CD4-positive, CD25-positive, alpha-beta regulatory T cell (primary cell): ENCODE data around the gene TEX28. TPM values are rescaled to one million over a fixed set of nuclear protein-coding genes. Genes with fewer than 3 reads are reported as not detected.
"Not testable (repeated sequence)": the region's sequence is repeated elsewhere in the genome, so short reads cannot be mapped to it uniquely, and the experiment has no call there.

ENCODE experiments used
- ATAC-seq, 2 donors: fragments of 150-1000 bp; cut with Tn5 transposase; one replicate each; pipeline ENCODE4 v1.10.0; 2021; ENCODE audit warnings: low read depth in 2 of 2, moderate number of reproducible peaks in 2 of 2, moderate library complexity in 1 of 2
- DNase-seq, 3 donors: peaks; one replicate each; pipeline versions ENCODE4 v3.0.0 to v3.0.0-alpha.2; 2012 to 2022; ENCODE audit warnings: mixed read lengths in 1 of 3
- H3K27ac ChIP-seq: one replicate; pipeline ENCODE4 v1.7.0; 2013; ENCODE audit warnings: mild to moderate bottlenecking, low read length; ENCODE audit not compliant: insufficient read depth, poor library complexity, severe bottlenecking
- H3K27me3 ChIP-seq: one replicate; pipeline ENCODE4 v1.7.0; 2013; ENCODE audit warnings: low read length; ENCODE audit not compliant: control insufficient read depth, insufficient read depth
- H3K36me3 ChIP-seq: one replicate; pipeline ENCODE4 v1.7.0; 2013; ENCODE audit warnings: mild to moderate bottlenecking, low read length, moderate library complexity; ENCODE audit not compliant: control insufficient read depth, insufficient read depth
- H3K4me1 ChIP-seq: 2 replicates; pipeline ENCODE4 v1.7.0; 2013; ENCODE audit warnings: mild to moderate bottlenecking, low read length; ENCODE audit not compliant: insufficient read depth, control insufficient read depth, poor library complexity, severe bottlenecking
- H3K4me3 ChIP-seq: one replicate; pipeline ENCODE4 v1.7.0; 2013; ENCODE audit warnings: low read depth, mild to moderate bottlenecking, low read length, moderate library complexity
- H3K9me3 ChIP-seq, 2 experiments: 1 replicate in 1 of 2; 2 replicates in 1 of 2; pipeline ENCODE4 v1.7.0; 2013; ENCODE audit warnings: low read length in 2 of 2, mild to moderate bottlenecking in 1 of 2, moderate library complexity in 1 of 2; ENCODE audit not compliant: control insufficient read depth in 2 of 2
- H3K27ac Mint-ChIP-seq, 3 donors: one replicate each; pipeline ENCODE4 v1.8.0; 2020 to 2022; ENCODE audit warnings: mild to moderate bottlenecking in 3 of 3, mixed read lengths in 3 of 3, moderate library complexity in 2 of 3
- H3K27me3 Mint-ChIP-seq: one replicate; pipeline ENCODE4 v1.8.0; 2022; ENCODE audit warnings: mild to moderate bottlenecking, mixed read lengths
- H3K36me3 Mint-ChIP-seq: one replicate; pipeline ENCODE4 v1.8.0; 2020; ENCODE audit warnings: mixed read lengths
- H3K4me1 Mint-ChIP-seq, 4 donors: one replicate each; pipeline ENCODE4 v1.8.0; 2020 to 2022; ENCODE audit warnings: mixed read lengths in 4 of 4, mild to moderate bottlenecking in 1 of 4
- H3K4me3 Mint-ChIP-seq, 4 donors: one replicate each; pipeline ENCODE4 v1.8.0; 2020 to 2022; ENCODE audit warnings: mild to moderate bottlenecking in 4 of 4, mixed read lengths in 4 of 4, moderate library complexity in 3 of 4
- H3K9me3 Mint-ChIP-seq, 7 donors: one replicate each; pipeline ENCODE4 v1.8.0; 2020 to 2022; ENCODE audit warnings: mixed read lengths in 7 of 7, mild to moderate bottlenecking in 3 of 7, moderate library complexity in 2 of 7
- polyA plus RNA-seq, 4 donors: library from polyadenylated mRNA; unstranded; fragments of 300-500 nt; fragmentation: Illumina TruSeq; gene quantifications; one replicate each; pipeline ENCODE4 v1.2.3, GENCODE V29; 2021
- total RNA-seq: library from RNA; stranded (reverse); gene quantifications from one replicate; pipeline ENCODE4 v1.2.3, GENCODE V29; 2022

The TEX28 gene
- total and polyA plus RNA-seq, 5 donors from 2014 or later: not detected

DNA sequence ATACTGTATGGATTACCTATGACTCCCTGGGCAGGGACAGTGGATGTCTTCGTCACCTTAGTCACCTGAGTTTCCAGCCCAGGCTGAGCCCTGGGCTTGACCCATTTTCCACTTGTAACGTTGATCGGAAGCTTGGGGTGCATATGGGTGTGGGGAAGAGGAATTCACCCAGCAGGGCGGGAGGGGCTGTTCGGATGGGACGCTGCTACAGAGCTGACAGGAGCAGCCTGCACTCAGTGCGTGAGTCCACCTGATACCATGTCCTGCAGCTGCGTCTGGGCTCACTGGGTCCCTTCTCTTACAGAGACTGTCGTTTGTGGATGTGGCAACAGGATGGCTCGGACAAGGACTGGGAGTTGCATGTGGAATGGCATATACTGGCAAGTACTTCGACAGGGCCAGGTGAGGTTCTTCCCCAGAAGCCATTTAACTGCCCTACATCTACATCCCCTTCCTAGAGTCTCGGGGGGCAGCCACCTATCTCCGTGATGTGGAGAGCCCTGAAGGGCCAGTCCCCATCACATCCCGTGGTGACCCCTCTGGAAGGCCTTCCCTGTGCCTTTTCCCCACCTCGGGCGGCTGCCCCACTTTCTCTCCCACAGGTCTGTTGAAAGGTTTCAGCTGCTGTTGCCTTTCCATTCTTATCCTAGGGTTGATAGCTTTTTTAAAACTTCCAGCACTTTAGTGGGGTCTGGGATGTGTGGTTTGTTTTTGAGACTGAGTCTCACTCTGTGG is 14.3 kb upstream of the TEX28 start:
- Mint-ChIP-seq H3K9me3 (no peaks in the 10 kb centered on the region), H3K4me3 (peak overlapping the region in 1 of 4 donors; percentile 38), H3K36me3 (no peaks in the 10 kb centered on the region), H3K4me1 (peaks cover 9 to 48% (median 26%) of the 10 kb centered on the region in 4 donors), H3K27me3 (no peaks in the 10 kb centered on the region), H3K27ac (peak overlapping the region in 1 of 3 donors; percentile 69)
- Histone ChIP-seq H3K9me3 (no peaks in the 10 kb centered on the region), H3K36me3 (no peaks in the 10 kb centered on the region), H3K4me3 (no peak overlapping the region), H3K27me3 (no peaks in the 10 kb centered on the region), H3K4me1 (peaks cover 26% of the 10 kb centered on the region), H3K27ac (no peak overlapping the region)
- no peak for ATAC-seq
- DNase-seq: no peak

DNA sequence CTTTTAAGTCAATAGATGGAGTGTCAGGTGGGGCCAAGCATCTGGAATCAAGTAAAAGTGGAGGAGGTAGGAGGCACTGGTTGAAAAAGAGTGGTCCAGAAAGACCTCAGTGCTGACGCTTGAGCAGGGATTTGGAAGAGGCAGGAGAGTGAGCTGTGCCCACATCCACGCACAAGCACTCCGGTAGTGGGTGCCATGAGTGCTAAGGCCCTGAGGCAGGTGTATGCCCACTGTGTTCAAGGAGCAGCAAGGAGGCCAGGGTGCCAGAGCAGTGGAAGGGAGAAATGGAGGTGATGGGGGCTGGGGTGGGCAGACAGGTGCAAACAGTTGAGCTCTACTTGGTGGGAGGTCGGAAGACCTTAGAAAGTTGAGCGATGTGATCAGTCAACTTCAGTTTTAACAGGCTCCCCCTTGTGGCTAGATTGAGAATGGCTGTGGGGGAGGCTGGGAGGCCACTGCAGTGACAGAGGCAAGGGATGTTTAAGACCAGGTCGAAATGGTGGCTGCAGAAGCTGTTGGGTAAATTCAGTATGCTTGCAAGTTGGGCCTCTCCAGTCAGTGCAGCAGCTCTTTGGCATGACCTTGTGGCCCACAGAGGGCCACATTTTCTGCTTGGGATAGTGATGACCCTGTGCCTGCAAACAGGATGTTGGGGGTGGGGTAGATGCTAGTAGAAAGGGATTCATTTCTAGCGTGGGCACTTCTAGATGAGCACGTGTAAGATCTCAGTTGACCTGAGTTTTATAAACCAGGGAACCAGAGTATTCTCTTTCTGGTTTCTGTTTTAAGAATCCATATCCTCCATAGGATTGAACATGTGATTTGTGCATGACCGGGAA is 13.4 kb upstream of the TEX28 start:
- DNase-seq (peak; percentile 63 to 84 (median 81)), ATAC-seq (peak; percentile 61 to 81)
- no peaks in the 10 kb centered on the region for H3K9me3 Mint-ChIP-seq
- peak overlapping the region; percentile 19 for H3K4me3 ChIP-seq
- H3K4me1 Mint-ChIP-seq: peaks cover 4 to 44% (median 20%) of the 10 kb centered on the region in 4 donors
- peak overlapping the region; percentile 69 to 88 (median 84) for H3K27ac Mint-ChIP-seq
- peak overlapping the region; percentile 22 to 62 (median 49) for H3K4me3 Mint-ChIP-seq
- no peaks in the 10 kb centered on the region for H3K27me3 ChIP-seq
- H3K36me3 Mint-ChIP-seq: no peaks in the 10 kb centered on the region
- H3K27ac ChIP-seq: no peak overlapping the region
- H3K9me3 ChIP-seq: no peaks in the 10 kb centered on the region
- peaks cover 26% of the 10 kb centered on the region for H3K4me1 ChIP-seq
- H3K36me3 ChIP-seq: no peaks in the 10 kb centered on the region
- no peaks in the 10 kb centered on the region for H3K27me3 Mint-ChIP-seq

GRCh38 chrX:154307202-154307601 is 12.3 kb upstream of the TEX28 start:
- Histone ChIP-seq H3K27me3 (no peaks in the 10 kb centered on the region), H3K4me3 (no peak overlapping the region), H3K4me1 (peaks cover 22% of the 10 kb centered on the region), H3K27ac (no peak overlapping the region), H3K9me3 (no peaks in the 10 kb centered on the region), H3K36me3 (no peaks in the 10 kb centered on the region)
- peak overlapping the region; percentile 69 to 88 (median 84) for H3K27ac Mint-ChIP-seq
- ATAC-seq: no peak
- no peaks in the 10 kb centered on the region for H3K9me3 Mint-ChIP-seq
- no peak for DNase-seq
- peaks cover 0 to 37% (median 16%) of the 10 kb centered on the region in 4 donors for H3K4me1 Mint-ChIP-seq
- H3K27me3 Mint-ChIP-seq: no peaks in the 10 kb centered on the region
- H3K4me3 Mint-ChIP-seq: no peak overlapping the region
- H3K36me3 Mint-ChIP-seq: no peaks in the 10 kb centered on the region

DNA sequence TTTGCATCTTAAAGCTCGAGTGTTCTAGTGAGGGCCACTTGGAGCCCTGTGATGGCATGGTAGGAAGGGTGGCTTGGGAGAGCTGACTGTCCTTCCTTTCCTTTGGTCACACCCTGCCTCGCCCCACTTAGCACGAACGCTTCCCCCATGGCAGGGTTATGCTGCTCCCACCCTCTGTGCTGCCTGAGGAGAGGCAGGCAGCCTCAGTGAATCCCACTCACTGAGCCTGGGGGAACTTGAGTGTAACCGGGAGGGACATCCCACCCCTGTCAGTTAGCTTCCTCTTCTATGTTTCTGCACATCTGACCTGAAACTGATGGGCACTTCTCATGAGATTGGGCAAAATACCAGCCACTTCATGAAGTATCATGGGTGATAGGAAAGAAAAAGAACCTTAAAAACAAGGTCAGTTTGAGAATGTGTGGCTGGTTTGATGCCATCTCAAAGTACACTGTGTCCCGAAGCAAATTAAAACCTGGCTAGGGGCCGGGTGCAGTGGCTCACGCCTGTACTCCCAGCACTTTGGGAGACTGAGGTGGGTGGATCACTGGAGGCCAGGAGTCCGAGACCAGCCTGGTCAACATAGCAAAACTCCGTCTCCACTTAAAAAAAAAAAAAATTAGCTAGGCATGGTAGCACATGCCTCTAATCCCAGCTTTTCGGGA is 10.7 kb upstream of the TEX28 start:
- H3K4me1 Mint-ChIP-seq: peaks cover 0 to 29% (median 16%) of the 10 kb centered on the region in 4 donors
- H3K27ac Mint-ChIP-seq: no peak overlapping the region
- Histone ChIP-seq H3K36me3 (no peaks in the 10 kb centered on the region), H3K27ac (no peak overlapping the region), H3K27me3 (no peaks in the 10 kb centered on the region), H3K9me3 (no peaks in the 10 kb centered on the region), H3K4me1 (peaks cover 22% of the 10 kb centered on the region), H3K4me3 (no peak overlapping the region)
- ATAC-seq: no peak
- no peak for DNase-seq
- H3K27me3 Mint-ChIP-seq: no peaks in the 10 kb centered on the region
- no peaks in the 10 kb centered on the region for H3K36me3 Mint-ChIP-seq
- H3K9me3 Mint-ChIP-seq: no peaks in the 10 kb centered on the region
- no peak overlapping the region for H3K4me3 Mint-ChIP-seq

DNA sequence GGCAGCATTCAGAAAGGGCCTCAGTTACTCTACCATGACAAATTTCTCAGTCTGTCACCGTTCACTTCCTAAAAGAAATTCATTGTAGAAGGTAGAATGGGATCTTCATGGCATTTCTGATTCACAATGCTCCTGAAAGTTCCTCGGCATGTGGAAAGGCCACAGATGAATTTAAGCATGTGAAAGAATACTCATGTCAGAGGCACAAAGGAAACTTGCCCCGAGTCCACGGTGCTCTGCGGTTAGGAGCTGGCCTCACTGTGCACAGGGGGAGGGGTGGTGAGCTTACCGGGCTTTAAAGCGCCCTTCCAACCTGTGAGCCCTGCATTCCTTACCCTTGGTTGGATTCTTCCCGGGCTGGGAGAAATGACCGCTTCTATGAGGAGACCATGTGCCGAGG is 9.9 kb upstream of the TEX28 start:
- no peaks in the 10 kb centered on the region for H3K9me3 Mint-ChIP-seq
- no peak overlapping the region for H3K4me3 Mint-ChIP-seq
- no peaks in the 10 kb centered on the region for H3K36me3 ChIP-seq
- no peaks in the 10 kb centered on the region for H3K9me3 ChIP-seq
- H3K4me1 Mint-ChIP-seq: peaks cover 0 to 25% (median 18%) of the 10 kb centered on the region in 4 donors
- H3K27me3 ChIP-seq: no peaks in the 10 kb centered on the region
- H3K27ac Mint-ChIP-seq: no peak overlapping the region
- no peak for ATAC-seq
- H3K27ac ChIP-seq: no peak overlapping the region
- no peak for DNase-seq
- H3K27me3 Mint-ChIP-seq: no peaks in the 10 kb centered on the region
- peaks cover 22% of the 10 kb centered on the region for H3K4me1 ChIP-seq
- no peaks in the 10 kb centered on the region for H3K36me3 Mint-ChIP-seq
- no peak overlapping the region for H3K4me3 ChIP-seq

GRCh38 chrX:154303476-154303875 is 8.6 kb upstream of the TEX28 start:
- Histone ChIP-seq H3K9me3 (no peaks in the 10 kb centered on the region), H3K27ac (no peak overlapping the region), H3K4me1 (peaks cover 13% of the 10 kb centered on the region), H3K4me3 (no peak overlapping the region), H3K36me3 (no peaks in the 10 kb centered on the region), H3K27me3 (no peaks in the 10 kb centered on the region)
- Mint-ChIP-seq H3K4me3 (no peak overlapping the region), H3K27ac (peak overlapping the region in 1 of 3 donors; percentile 59), H3K4me1 (peaks cover 0 to 20% (median 15%) of the 10 kb centered on the region in 4 donors), H3K9me3 (no peaks in the 10 kb centered on the region), H3K27me3 (no peaks in the 10 kb centered on the region), H3K36me3 (no peaks in the 10 kb centered on the region)
- ATAC-seq (no peak), DNase-seq (no peak)

GRCh38 chrX:154302998-154303397 is 8.1 kb upstream of the TEX28 start:
- not testable (repeated sequence) for H3K27me3 ChIP-seq, H3K27ac Mint-ChIP-seq, H3K9me3 ChIP-seq, H3K36me3 ChIP-seq, H3K4me3 Mint-ChIP-seq, H3K9me3 Mint-ChIP-seq, H3K4me3 ChIP-seq, H3K27ac ChIP-seq, ATAC-seq, H3K36me3 Mint-ChIP-seq, H3K27me3 Mint-ChIP-seq, DNase-seq, H3K4me1 ChIP-seq
- peaks cover 0 to 20% (median 13%) of the 10 kb centered on the region in 4 donors for H3K4me1 Mint-ChIP-seq
